Testis (tissue), 3 donors: ENCODE measurements around the gene TESK1. TPM values are rescaled to one million over a fixed set of nuclear protein-coding genes. Genes with fewer than 3 reads are reported as not detected.

Experiments
- DNase-seq: peaks from one replicate; pipeline ENCODE4 v3.0.0-alpha.2; 2019
- H3K27ac ChIP-seq, 2 donors: fragments of 200-600 bp; sonication (generic); one replicate each; pipeline ENCODE4 v1.5.1; 2019
- H3K27me3 ChIP-seq: fragments of 200-600 bp; sonication (generic); one replicate; pipeline ENCODE4 v1.5.1; 2019
- H3K36me3 ChIP-seq: fragments of 200-600 bp; sonication (generic); one replicate; pipeline ENCODE4 v1.5.1; 2017; ENCODE audit warnings: low read depth; ENCODE audit errors: missing control alignments
- H3K4me1 ChIP-seq: fragments of 200-600 bp; sonication (generic); one replicate; pipeline ENCODE4 v1.5.1; 2019
- H3K4me3 ChIP-seq, 2 donors: fragments of 200-600 bp; sonication (generic); one replicate each; pipeline ENCODE4 v1.5.1; 2017 to 2019
- H3K9me3 ChIP-seq: fragments of 200-600 bp; sonication (generic); one replicate; pipeline ENCODE4 v1.5.1; 2017
- CTCF ChIP-seq, 3 experiments: fragments of 450-650 bp in 2 of 3; fragments of 200-600 bp in 1 of 3; sonication (generic) in 1 of 3; IDR thresholded peaks; one replicate each; pipeline ENCODE4 v1.5.1; 2016 to 2019; ENCODE audit warnings: antibody characterized with exemption in 3 of 3, mild to moderate bottlenecking in 2 of 3, moderate library complexity in 1 of 3
- POLR2A ChIP-seq: fragments of 450-650 bp; IDR thresholded peaks from one replicate; pipeline ENCODE4 v1.6.1; 2017; ENCODE audit warnings: antibody characterized with exemption, mild to moderate bottlenecking, moderate library complexity
- WGBS, 2 donors: methylation state at CpG; one replicate each; pipeline ENCODE4 v1.1.5; 2018; 5-methylcytosine and 5-hydroxymethylcytosine counted together
- intact Hi-C: fragments of 100-400 bp; cut with DNase I; formaldehyde crosslinking; loops from one replicate; pipeline ENCODE4 v1.15.1; 2023; ENCODE audit warnings: low total_unique reads
- polyA plus RNA-seq: library from polyadenylated mRNA; stranded (reverse); fragments of 350-450 nt; fragmentation: Illumina TruSeq; extraction: RNeasy Lipid Tissue Mini Kit (QIAGEN cat#74804); gene quantifications from one replicate; pipeline ENCODE4 v1.2.3, GENCODE V29; 2014; ENCODE audit warnings: low read depth, low replicate concordance; ENCODE audit not compliant: insufficient read depth
- total RNA-seq, 2 donors: library from RNA; depleted of rRNA; stranded (reverse); fragments of >200 nt; gene quantifications; one replicate each; pipeline ENCODE4 v1.2.3, GENCODE V29; 2016

The TESK1 gene
- total and polyA plus RNA-seq, 3 donors from 2014 or later: 89.6 to 104 (median 92.6) TPM

- no peak for DNase-seq
- no peak overlapping the region for H3K4me3 ChIP-seq
- 78 to 93% methylated on average over 4 to 11 of the region's 11 CpGs for WGBS, 2 donors
- no peaks in the 10 kb centered on the region for H3K27me3 ChIP-seq
- H3K27ac ChIP-seq: no peak overlapping the region
- TF ChIP-seq POLR2A (no peak), CTCF (IDR thresholded peaks at IDR 0.05) (no peak)
- H3K36me3 ChIP-seq: no peaks in the 10 kb centered on the region
- intact Hi-C loops: loop anchor here (10.0 kb wide), 1 partner anchor 443 kb away; the partner anchor contains the start of gene ATOSB
- H3K9me3 ChIP-seq: no peaks in the 10 kb centered on the region
- H3K4me1 ChIP-seq: peaks cover 12% of the 10 kb centered on the region
Measured at GRCh38 chr9:35558185-35558584, 46.9 kb upstream of the TESK1 start.

- H3K4me1 ChIP-seq: peaks cover 16% of the 10 kb centered on the region
- intact Hi-C loops: loop anchor here (10.0 kb wide), 1 partner anchor 445 kb away; the partner anchor contains the start of gene ATOSB
- no peak for DNase-seq
- WGBS, 2 donors: 87 to 88% methylated on average over 18 to 20 of the region's 20 CpGs
- no peak overlapping the region for H3K4me3 ChIP-seq
- no peaks in the 10 kb centered on the region for H3K27me3 ChIP-seq
- peak overlapping the region in 1 of 2 donors; percentile 14 for H3K27ac ChIP-seq
- no peaks in the 10 kb centered on the region for H3K36me3 ChIP-seq
- no peaks in the 10 kb centered on the region for H3K9me3 ChIP-seq
- TF ChIP-seq CTCF (IDR thresholded peaks at IDR 0.05) (no peak), POLR2A (no peak)
Measured at GRCh38 chr9:35559792-35560530, 45.1 kb upstream of the TESK1 start.

- Histone ChIP-seq H3K9me3 (no peaks in the 10 kb centered on the region), H3K4me1 (peaks cover 16% of the 10 kb centered on the region), H3K36me3 (no peaks in the 10 kb centered on the region), H3K27ac (peak overlapping the region in 1 of 2 donors; percentile 14), H3K27me3 (no peaks in the 10 kb centered on the region), H3K4me3 (no peak overlapping the region)
- intact Hi-C loops: no loop called here
- no peak for DNase-seq
- TF ChIP-seq POLR2A (no peak), CTCF (IDR thresholded peaks at IDR 0.05) (no peak)
- WGBS, 2 donors: 78 to 89% methylated on average over 10 to 19 of the region's 24 CpGs
Measured at GRCh38 chr9:35560625-35561337, 44.3 kb upstream of the TESK1 start.

- Histone ChIP-seq H3K27ac (peak overlapping the region in 1 of 2 donors; percentile 14), H3K27me3 (no peaks in the 10 kb centered on the region), H3K9me3 (no peaks in the 10 kb centered on the region), H3K36me3 (no peaks in the 10 kb centered on the region), H3K4me3 (no peak overlapping the region), H3K4me1 (peaks cover 16% of the 10 kb centered on the region)
- intact Hi-C loops: no loop called here
- WGBS, 2 donors: 81 to 89% methylated on average over 2 to 6 of the region's 6 CpGs
- no peak for TF ChIP-seq CTCF (IDR thresholded peaks at IDR 0.05)
- TF ChIP-seq POLR2A: no peak
- DNase-seq: no peak
Measured at GRCh38 chr9:35561468-35562261, 43.4 kb upstream of the TESK1 start.
